Endothelial cell of umbilical vein (primary cell): Measurements from ENCODE around the gene OAF.

Source experiments
- CTCF ChIP-seq, 2 donors: IDR thresholded peaks; 1 replicate in 1 of 2; 2 replicates in 1 of 2; pipeline ENCODE4 v1.5.1; 2011; ENCODE audit warnings: low read length in 2 of 2, mild to moderate bottlenecking in 2 of 2, moderate library complexity in 2 of 2, control low read depth in 1 of 2, inconsistent platforms in 1 of 2, low read depth in 1 of 2; ENCODE audit not compliant: insufficient read depth in 1 of 2; ENCODE audit errors: extremely low read depth in 1 of 2
- EZH2 ChIP-seq: IDR thresholded peaks from 2 replicates; pipeline ENCODE4 v1.6.1; 2012; ENCODE audit warnings: borderline replicate concordance, low read depth, mild to moderate bottlenecking, moderate library complexity, low read length, inconsistent platforms; ENCODE audit not compliant: severe bottlenecking
- GATA2 ChIP-seq: IDR thresholded peaks from 2 replicates; pipeline ENCODE4 v1.7.0; 2011; ENCODE audit warnings: low read depth, mild to moderate bottlenecking, moderate library complexity, mixed read lengths, low read length; ENCODE audit not compliant: insufficient read length, insufficient read depth
- JUN ChIP-seq: IDR thresholded peaks from 2 replicates; pipeline ENCODE4 v1.6.1; 2011; ENCODE audit warnings: borderline replicate concordance, low read depth; ENCODE audit not compliant: insufficient read length, insufficient read depth
- POLR2A ChIP-seq: IDR thresholded peaks from 2 replicates; pipeline ENCODE4 v1.6.1; 2012; ENCODE audit warnings: low read depth, mild to moderate bottlenecking, control low read depth, low read length
- POLR2AphosphoS5 ChIP-seq: IDR thresholded peaks from 2 replicates; pipeline ENCODE4 v1.6.1; 2012; ENCODE audit warnings: low read depth, mild to moderate bottlenecking, control low read depth, low read length, moderate library complexity; ENCODE audit not compliant: insufficient read depth
- TF ChIP-seq, protein P1 (sequence below): IDR thresholded peaks from 2 replicates; pipeline ENCODE4 v1.6.1; 2011; ENCODE audit not compliant: insufficient read depth, insufficient read length

GRCh38 chr11:120198403-120198786 is 12.4 kb upstream of the OAF start:
- TF ChIP-seq CTCF (IDR thresholded peaks at IDR 0.05; ENCODE audit: extremely low read depth in 1 of 2, insufficient read depth in 1 of 2, low read depth in 1 of 2, low read length in 2 of 2) (no peak), JUN (no peak), POLR2AphosphoS5 (no peak), POLR2A (no peak), EZH2 (no peak), GATA2 (no peak)
- TF ChIP-seq, protein P1, sequence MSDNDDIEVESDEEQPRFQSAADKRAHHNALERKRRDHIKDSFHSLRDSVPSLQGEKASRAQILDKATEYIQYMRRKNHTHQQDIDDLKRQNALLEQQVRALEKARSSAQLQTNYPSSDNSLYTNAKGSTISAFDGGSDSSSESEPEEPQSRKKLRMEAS, result no peak
